Effector CD4-positive, alpha-beta T cell (primary cell): Measurements from ENCODE around the gene MIER2.
A peak's percentile ranks its signal among the peaks of the same experiment; 100 is the strongest.

Experiments used
- DNase-seq: peaks from one replicate; pipeline ENCODE4 v3.0.0-alpha.2; 2020

MIER2 gene

GRCh38 chr19:306151-306900, 38.3 kb downstream of the MIER2 start:
- DNase-seq: no peak

- no peak for DNase-seq
Measured at GRCh38 chr19:305240-306150, 39.1 kb downstream of the MIER2 start.

- no peak for DNase-seq
Measured at GRCh38 chr19:296476-297225, 47.9 kb downstream of the MIER2 start.

GRCh38 chr19:295687-296370, 48.8 kb downstream of the MIER2 start:
- DNase-seq: no peak

GRCh38 chr19:294946-295686, 49.5 kb downstream of the MIER2 start:
- DNase-seq: peak; percentile 28

GRCh38 chr19:294341-294945, 50.2 kb downstream of the MIER2 start:
- DNase-seq: no peak

GRCh38 chr19:293436-294110, 51.0 kb downstream of the MIER2 start:
- no peak for DNase-seq

- no peak for DNase-seq
Measured at GRCh38 chr19:292951-293350, 51.6 kb downstream of the MIER2 start.

- DNase-seq: no peak
Measured at GRCh38 chr19:292281-292884, 52.2 kb downstream of the MIER2 start.

- no peak for DNase-seq
Measured at GRCh38 chr19:291561-292280, 52.9 kb downstream of the MIER2 start.

- no peak for DNase-seq
Measured at GRCh38 chr19:291006-291521, 53.5 kb downstream of the MIER2 start, which contains the start of gene PLPP2. Gene PLPP2, minus strand, starts transcription at chr19:291403. Its CDS starts 67 bp downstream, at chr19:291336.

- no peak for DNase-seq
Measured at GRCh38 chr19:290372-291005, 54.1 kb downstream of the MIER2 start.

- DNase-seq: peak; percentile 23
Measured at GRCh38 chr19:289651-290371, 54.8 kb downstream of the MIER2 start.

- no peak for DNase-seq
Measured at GRCh38 chr19:288911-289310, 55.7 kb downstream of the MIER2 start.

- DNase-seq: no peak
Measured at GRCh38 chr19:287381-287871, 57.2 kb downstream of the MIER2 start.

- DNase-seq: no peak
Measured at GRCh38 chr19:283395-283794, 61.2 kb downstream of the MIER2 start.

- DNase-seq: no peak
Measured at GRCh38 chr19:282501-282900, 62.1 kb downstream of the MIER2 start.

GRCh38 chr19:281992-282391, 62.6 kb downstream of the MIER2 start:
- DNase-seq: no peak
